Duodenal mucosa (tissue), 2 donors: ENCODE data around the gene SMOC1.

Source experiments
- H3K27ac ChIP-seq: one replicate; pipeline ENCODE4 v1.7.0; 2013; ENCODE audit warnings: low read depth, low read length
- H3K27me3 ChIP-seq, 2 donors: one replicate each; pipeline ENCODE4 v1.7.0; 2013; ENCODE audit warnings: low read length in 2 of 2, control low read depth in 1 of 2; ENCODE audit not compliant: insufficient read depth in 2 of 2, control insufficient read depth in 1 of 2
- H3K36me3 ChIP-seq, 2 donors: one replicate each; pipeline ENCODE4 v1.7.0; 2013; ENCODE audit warnings: low read length in 2 of 2, control low read depth in 1 of 2; ENCODE audit not compliant: insufficient read depth in 2 of 2, control insufficient read depth in 1 of 2
- H3K4me1 ChIP-seq, 2 donors: one replicate each; pipeline ENCODE4 v1.7.0; 2013; ENCODE audit warnings: low read length in 2 of 2, control low read depth in 1 of 2; ENCODE audit not compliant: insufficient read depth in 2 of 2, control insufficient read depth in 1 of 2
- H3K4me3 ChIP-seq, 2 donors: one replicate each; pipeline ENCODE4 v1.7.0; 2013; ENCODE audit warnings: low read length in 2 of 2, low read depth in 1 of 2
- H3K9ac ChIP-seq, 2 donors: one replicate each; pipeline ENCODE4 v1.7.0; 2013; ENCODE audit warnings: low read length in 2 of 2, low read depth in 1 of 2
- H3K9me3 ChIP-seq, 2 donors: one replicate each; pipeline ENCODE4 v1.7.0; 2013; ENCODE audit warnings: low read length in 2 of 2, control low read depth in 1 of 2; ENCODE audit not compliant: control insufficient read depth in 1 of 2

SMOC1 gene

GRCh38 chr14:70067810-70068209 is 188.6 kb downstream of the SMOC1 start:
- H3K36me3 ChIP-seq, result no peaks in the 10 kb centered on the region
- no peak overlapping the region for H3K4me3 ChIP-seq
- H3K27ac ChIP-seq, result no peak overlapping the region
- no peaks in the 10 kb centered on the region for H3K4me1 ChIP-seq
- H3K9me3 ChIP-seq, result no peaks in the 10 kb centered on the region
- H3K27me3 ChIP-seq, result peaks cover 0 to 1% of the 10 kb centered on the region in 2 donors
- no peak overlapping the region for H3K9ac ChIP-seq

DNA sequence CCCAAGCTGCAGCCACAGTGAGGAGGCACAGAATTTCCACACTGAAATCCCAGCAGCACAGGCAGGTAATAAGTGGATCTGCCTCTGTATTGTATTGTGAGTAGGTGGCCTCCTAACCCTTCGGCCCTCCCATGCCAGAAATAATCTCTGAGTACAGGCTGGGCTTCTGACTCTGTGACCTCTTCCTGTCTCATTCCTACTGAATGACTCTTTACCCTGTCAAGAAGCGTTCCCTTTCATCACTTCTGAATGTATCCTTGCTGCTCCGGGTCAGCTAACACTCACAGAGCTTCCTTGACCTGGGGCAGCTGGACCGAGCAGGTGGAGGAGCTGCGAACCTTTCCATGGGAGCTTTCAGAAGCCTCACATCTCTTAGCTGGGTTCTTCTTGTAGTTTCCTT is 190.0 kb downstream of the SMOC1 start:
- H3K4me1 ChIP-seq, result no peaks in the 10 kb centered on the region
- H3K9ac ChIP-seq, result no peak overlapping the region
- peaks cover 0 to 3% of the 10 kb centered on the region in 2 donors for H3K27me3 ChIP-seq
- H3K36me3 ChIP-seq, result no peaks in the 10 kb centered on the region
- H3K4me3 ChIP-seq, result no peak overlapping the region
- H3K27ac ChIP-seq, result no peak overlapping the region
- no peaks in the 10 kb centered on the region for H3K9me3 ChIP-seq

- peaks cover 3 to 5% of the 10 kb centered on the region in 2 donors for H3K27me3 ChIP-seq
Measured at GRCh38 chr14:70073924-70074566, 194.8 kb downstream of the SMOC1 start.

DNA sequence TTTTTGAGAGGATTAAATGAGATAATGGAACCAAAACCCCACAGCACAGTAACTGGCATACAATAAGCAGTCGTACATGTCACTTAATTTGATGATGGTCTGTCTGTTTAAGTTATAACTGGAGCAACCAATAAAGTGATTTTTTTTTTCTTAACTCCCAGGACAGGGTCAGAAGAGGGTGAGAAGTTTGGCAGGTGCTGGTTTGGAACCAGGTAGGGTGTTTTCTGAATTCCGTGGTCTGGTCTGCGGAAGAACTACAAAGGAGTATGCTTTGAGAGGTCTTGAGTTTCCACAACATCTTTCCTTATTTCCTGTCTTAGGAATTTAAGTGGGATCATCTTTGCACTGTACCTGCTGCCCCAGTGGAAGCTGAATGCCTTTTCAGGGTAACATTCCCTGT is 197.8 kb downstream of the SMOC1 start:
- H3K27me3 ChIP-seq, result peaks cover 3 to 5% of the 10 kb centered on the region in 2 donors
- H3K9ac ChIP-seq, result no peak overlapping the region
- H3K27ac ChIP-seq, result no peak overlapping the region
- H3K9me3 ChIP-seq, result no peaks in the 10 kb centered on the region
- no peak overlapping the region for H3K4me3 ChIP-seq
- H3K36me3 ChIP-seq, result no peaks in the 10 kb centered on the region
- H3K4me1 ChIP-seq, result no peaks in the 10 kb centered on the region

More at GRCh38 chr14:70073924-70074566, 194.8 kb downstream of the SMOC1 start:
- H3K9me3 ChIP-seq, result no peaks in the 10 kb centered on the region
- no peaks in the 10 kb centered on the region for H3K36me3 ChIP-seq
- H3K4me3 ChIP-seq, result no peak overlapping the region
- no peak overlapping the region for H3K27ac ChIP-seq
- no peaks in the 10 kb centered on the region for H3K4me1 ChIP-seq
- H3K9ac ChIP-seq, result no peak overlapping the region

DNA sequence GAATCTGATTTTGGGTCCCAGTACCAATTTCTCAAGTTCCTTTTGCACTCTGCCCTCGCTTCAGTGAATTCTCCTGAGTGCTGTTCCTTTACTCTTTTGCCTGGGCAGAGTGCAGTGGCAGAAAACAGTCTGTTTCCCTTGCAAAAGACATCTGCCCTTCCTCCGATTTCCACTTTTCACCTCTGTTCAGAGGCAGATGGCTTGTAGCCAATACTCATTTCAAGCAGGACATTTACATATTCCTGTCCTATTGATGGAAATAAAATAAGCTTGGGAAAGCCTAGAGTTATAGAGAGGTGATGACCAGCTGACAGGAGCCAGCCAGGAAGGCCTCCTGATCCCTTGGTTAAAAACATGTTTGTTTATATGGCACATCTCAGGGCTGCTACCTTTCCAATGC is 198.5 kb downstream of the SMOC1 start:
- no peak overlapping the region for H3K27ac ChIP-seq
- no peaks in the 10 kb centered on the region for H3K9me3 ChIP-seq
- no peak overlapping the region for H3K9ac ChIP-seq
- no peak overlapping the region for H3K4me3 ChIP-seq
- no peaks in the 10 kb centered on the region for H3K4me1 ChIP-seq
- H3K36me3 ChIP-seq, result no peaks in the 10 kb centered on the region
- H3K27me3 ChIP-seq, result peaks cover 3 to 5% of the 10 kb centered on the region in 2 donors

- H3K9me3 ChIP-seq, result no peaks in the 10 kb centered on the region
- H3K4me1 ChIP-seq, result no peaks in the 10 kb centered on the region
- no peak overlapping the region for H3K9ac ChIP-seq
- H3K27ac ChIP-seq, result no peak overlapping the region
- H3K36me3 ChIP-seq, result no peaks in the 10 kb centered on the region
- no peak overlapping the region for H3K4me3 ChIP-seq
- H3K27me3 ChIP-seq, result peaks cover 0 to 5% of the 10 kb centered on the region in 2 donors
Measured at GRCh38 chr14:70078329-70078728, 199.1 kb downstream of the SMOC1 start.

DNA sequence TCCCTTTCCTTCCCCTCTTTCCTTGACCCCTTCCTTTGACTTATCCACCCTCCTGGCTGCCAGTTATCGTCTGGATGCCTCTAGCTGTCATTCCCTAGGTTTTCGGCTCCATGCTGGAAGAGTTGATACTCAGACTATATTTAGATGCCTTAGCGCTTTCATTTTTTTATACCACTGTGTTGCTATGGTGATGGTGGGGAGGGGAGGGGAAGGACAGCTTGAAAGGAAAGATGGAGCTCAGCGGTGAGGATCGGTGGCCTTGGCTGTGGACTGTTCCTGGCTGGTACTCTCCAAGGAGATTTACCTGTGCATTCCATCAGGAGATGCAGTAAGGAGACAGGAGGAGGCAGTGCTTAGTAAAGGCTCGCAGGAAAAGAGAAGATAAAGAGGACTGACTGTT is 200.9 kb downstream of the SMOC1 start:
- Histone ChIP-seq H3K27me3 (peaks cover 0 to 5% of the 10 kb centered on the region in 2 donors), H3K4me3 (no peak overlapping the region)

More for the DNA sequence above, 200.9 kb downstream of the SMOC1 start:
- Histone ChIP-seq H3K4me1 (no peaks in the 10 kb centered on the region), H3K9ac (no peak overlapping the region), H3K27ac (no peak overlapping the region), H3K36me3 (no peaks in the 10 kb centered on the region), H3K9me3 (no peaks in the 10 kb centered on the region)
